K562 (cell line): ENCODE data around the gene NGRN. TPM values are rescaled to one million over a fixed set of nuclear protein-coding genes. Genes with fewer than 3 reads are reported as not detected.

Experiments
- ATAC-seq: fragments of 200-7000 bp; cut with Tn5 transposase; 3 replicates; pipeline ENCODE4 v1.9.1; 2020; ENCODE audit warnings: moderate library complexity
- BruUV-seq: library from RNA; stranded (reverse); fragments of 400-500 nt; replicated peaks from 2 replicates; lab custom pipeline; 2021; lab: Mats Ljungman, UMichigan
- CTCF ChIA-PET: fragments of 300-600 bp; formaldehyde crosslinking; extraction: SDS; loops from one replicate; lab custom pipeline; 2021; ENCODE audit warnings: low intra/inter-chr PET ratio; lab: Yijun Ruan, JAX
- POLR2A ChIA-PET: fragments of 300-600, 350-650 bp; sonication (Branson Sonifier 250); formaldehyde crosslinking; extraction: SDS; loops from one replicate; lab custom pipeline; 2021; ENCODE audit warnings: antibody characterized with exemption, inconsistent platforms; lab: Yijun Ruan, JAX
- DNase-seq, 4 experiments: peaks; one replicate each; pipeline versions ENCODE4 v3.0.0 to v3.0.0-alpha.2; 2011 to 2018; ENCODE audit warnings: low spot score in 3 of 4, mixed read lengths in 3 of 4; ENCODE audit errors: extremely low read depth in 1 of 4
- FAIRE-seq: peaks from 2 replicates; lab custom pipeline; 2011; peaks lifted over from hg19 to GRCh38; lab: Jason Lieb, UNC
- H2AFZ ChIP-seq: 2 replicates; pipeline ENCODE4 v1.6.0; 2011; ENCODE audit warnings: low read depth, low read length, control low read depth, inconsistent platforms
- H3K27ac ChIP-seq: fragments of 200-600 bp; 3 replicates; pipeline ENCODE4 v1.8.0; 2011; ENCODE audit warnings: low read depth, mild to moderate bottlenecking, control low read depth, inconsistent platforms, low read length, moderate library complexity, mixed read lengths; ENCODE audit errors: extremely low read depth
- H3K27me3 ChIP-seq, 2 experiments: fragments of 300-600 bp in 1 of 2; 2 replicates in 1 of 2; 3 replicates in 1 of 2; pipeline versions ENCODE4 v1.6.0 to v1.8.0; 2011; ENCODE audit warnings: inconsistent platforms in 2 of 2, low read length in 2 of 2, mild to moderate bottlenecking in 1 of 2, mixed read lengths in 1 of 2, moderate library complexity in 1 of 2; ENCODE audit not compliant: control insufficient read depth in 2 of 2, insufficient read depth in 2 of 2
- H3K36me3 ChIP-seq: fragments of 300-600 bp; 3 replicates; pipeline ENCODE4 v1.8.0; 2011; ENCODE audit warnings: mild to moderate bottlenecking, low read length, inconsistent platforms; ENCODE audit not compliant: control insufficient read depth, insufficient read depth
- H3K4me1 ChIP-seq, 2 experiments: fragments of 200-600 bp in 1 of 2; replicated peaks in 1 of 2; 2 replicates in 1 of 2; 3 replicates in 1 of 2; pipeline versions ENCODE4 v1.5.1 to v1.8.0; 2011; ENCODE audit warnings: inconsistent platforms in 2 of 2, low read length in 2 of 2, mild to moderate bottlenecking in 1 of 2, mixed read lengths in 1 of 2, moderate library complexity in 1 of 2; ENCODE audit not compliant: control insufficient read depth in 2 of 2, insufficient read depth in 2 of 2
- H3K4me2 ChIP-seq: 2 replicates; pipeline ENCODE4 v1.6.1; 2011; ENCODE audit warnings: low read length, control low read depth, inconsistent platforms, mixed read lengths; ENCODE audit not compliant: insufficient read depth
- H3K4me3 ChIP-seq: fragments of 200-600 bp; sonication (generic), shearing (Covaris generic); 2 replicates; pipeline ENCODE4 v1.5.1; 2016; ENCODE audit warnings: control low read depth, inconsistent platforms
- H3K79me2 ChIP-seq: fragments of 200-600 bp; 3 replicates; pipeline ENCODE4 v1.8.0; 2011; ENCODE audit warnings: low read length, inconsistent platforms; ENCODE audit not compliant: control insufficient read depth, insufficient read depth
- H3K9ac ChIP-seq, 2 experiments: 2 replicates each; pipeline versions ENCODE4 v1.6.0 to v1.6.1; 2011; ENCODE audit warnings: low read depth in 2 of 2, low read length in 2 of 2, control low read depth in 1 of 2, inconsistent platforms in 1 of 2, mild to moderate bottlenecking in 1 of 2, mixed read lengths in 1 of 2; ENCODE audit not compliant: insufficient read depth in 1 of 2
- H3K9me1 ChIP-seq: one replicate; pipeline ENCODE4 v1.6.0; 2011; ENCODE audit warnings: inconsistent platforms, mild to moderate bottlenecking, low read length, moderate library complexity; ENCODE audit not compliant: control insufficient read depth, insufficient read depth
- H3K9me3 ChIP-seq: replicated peaks from 2 replicates; pipeline ENCODE4 v1.5.1; 2011; ENCODE audit warnings: low read depth, low read length, inconsistent platforms; ENCODE audit not compliant: control insufficient read depth, insufficient read depth
- H4K20me1 ChIP-seq: replicated peaks from 2 replicates; pipeline ENCODE4 v1.6.1; 2011; ENCODE audit warnings: low read length, inconsistent platforms, mixed read lengths; ENCODE audit not compliant: control insufficient read depth, insufficient read depth
- ARID1B ChIP-seq: fragments of 450-650 bp; IDR thresholded peaks from 2 replicates; pipeline ENCODE4 v1.6.1; 2016; ENCODE audit warnings: antibody characterized with exemption, mild to moderate bottlenecking, inconsistent platforms
- NR4A1 ChIP-seq, 2 experiments: fragments of 250-450 bp in 1 of 2; fragments of 450-650 bp in 1 of 2; sonication (Bioruptor Pico) in 1 of 2; IDR thresholded peaks; 2 replicates each; pipeline versions ENCODE4 v1.4.0 to v1.6.1; 2016 to 2020; ENCODE audit warnings: mild to moderate bottlenecking in 2 of 2, missing compliant biosample characterization in 1 of 2, missing genetic modification characterization in 1 of 2, moderate library complexity in 1 of 2
- PTBP1 ChIP-seq: fragments of 200-400 bp; formaldehyde crosslinking; IDR thresholded peaks from 2 replicates; pipeline ENCODE4 v1.6.1; 2017; ENCODE audit warnings: low read depth, low read length
- TCF3 ChIP-seq: sonication (generic); formaldehyde crosslinking; IDR thresholded peaks from 2 replicates; pipeline ENCODE4 v1.4.0; 2020; ENCODE audit warnings: mild to moderate bottlenecking, missing genetic modification reagents
- ZNF57 ChIP-seq: fragments of 450-650 bp; formaldehyde crosslinking; IDR thresholded peaks from 2 replicates; pipeline ENCODE4 v1.4.0; 2020; ENCODE audit warnings: mild to moderate bottlenecking, moderate library complexity
- ZNF785 ChIP-seq: fragments of 250-450 bp; sonication (Bioruptor Pico); IDR thresholded peaks from 2 replicates; pipeline ENCODE4 v1.4.0; 2020; ENCODE audit warnings: mild to moderate bottlenecking
- WGBS: fragments of 100-300 bp; shearing (Covaris generic); methylation state at CpG from one replicate; pipeline ENCODE4 v1.1.6; 2016; ENCODE audit warnings: low coverage, mixed read lengths; ENCODE audit not compliant: insufficient coverage; ENCODE audit errors: missing lambda C conversion rate; 5-methylcytosine and 5-hydroxymethylcytosine counted together
- in situ Hi-C: fragments of 300-500 bp; cut with MboI; formaldehyde crosslinking; loops from 4 replicates; pipeline ENCODE4 v1.15.0; 2018; ENCODE audit warnings: inconsistent platforms, mixed read lengths
- intact Hi-C: fragments of 100-400 bp; cut with micrococcal nuclease; formaldehyde crosslinking; loops from 2 replicates; pipeline ENCODE4 v1.14.2; 2022
- polyA plus RNA-seq, 8 experiments: library from polyadenylated mRNA; depleted of rRNA in 4 of 8; stranded (reverse) in 5 of 8; unstranded in 3 of 8; fragments of >200 nt; fragmentation: Nextera tagmentation in 2 of 8; fragmentation: Illumina TruSeq in 1 of 8; extraction: Ambion mirVana in 2 of 8; extraction: Trizol in 1 of 8; gene quantifications; 2 replicates each; pipeline versions ENCODE4 v1.2.1 to v1.2.3, GENCODE V29; 2011 to 2014; ENCODE audit warnings: inconsistent platforms in 1 of 8, missing spikeins in 1 of 8
- total RNA-seq, 7 experiments: library from RNA; depleted of rRNA in 6 of 7; stranded (reverse); fragments of >200 nt in 6 of 7; fragmentation: Illumina TruSeq in 2 of 7; extraction: Trizol in 2 of 7; gene quantifications; 2 replicates each; pipeline versions ENCODE4 v1.2.1 to v1.2.3, GENCODE V29; 2011 to 2021; ENCODE audit warnings: low replicate concordance in 1 of 7
- TF ChIP-seq, protein P1 (sequence below): sonication (generic); formaldehyde crosslinking; IDR thresholded peaks from 2 replicates; pipeline ENCODE4 v1.8.1; 2023; ENCODE audit warnings: mild to moderate bottlenecking, missing genetic modification reagents
- TF ChIP-seq, protein P2 (sequence below): fragments of 450-650 bp; formaldehyde crosslinking; IDR thresholded peaks from 2 replicates; pipeline ENCODE4 v1.4.0; 2020; ENCODE audit warnings: mild to moderate bottlenecking, moderate library complexity

NGRN gene
- total and polyA plus RNA-seq, 9 of the 15 experiments (the other 6 are each of a cell fraction or from before 2014, with no cell fraction given) = 14.0 to 73.4 (median 60.0) TPM

- ATAC-seq (no peak), DNase-seq (no peak), FAIRE-seq (no peak)
- in situ Hi-C loops (no loop called here), intact Hi-C loops (no loop called here)
- CTCF ChIA-PET = no interaction called here
- H3K36me3 ChIP-seq = peaks cover 61% of the 10 kb centered on the region
- no peaks in the 10 kb centered on the region for H3K27me3 ChIP-seq
- no TSS peak for BruUV-seq
- H3K27ac ChIP-seq = no peak overlapping the region; the same call in 2 of the 3 replicates
- POLR2A ChIA-PET = interaction anchor here (1.1 kb wide), 1 partner anchor 21 kb away, joined by 5 read pairs; no protein-coding TSS in a partner anchor
- H3K4me1 ChIP-seq = peaks cover 8 to 11% of the 10 kb centered on the region in 2 experiments; a peak in 4 of 5 replicates
- H3K79me2 ChIP-seq = peaks cover 69% of the 10 kb centered on the region
- H3K4me2 ChIP-seq = no peak overlapping the region
- no peaks in the 10 kb centered on the region for H3K9me3 ChIP-seq
- H4K20me1 ChIP-seq = no peaks in the 10 kb centered on the region; the same call in 1 of the 2 replicates
- TF ChIP-seq ARID1B (no peak), TCF3 (CRISPR knock-in tag) (no peak), PTBP1 (no peak), ZNF57 (no peak), NR4A1 (CRISPR knock-in tag; IDR thresholded peaks at IDR 0.05) (no peak), NR4A1 (tag; IDR thresholded peaks at IDR 0.05) (no peak), ZNF785 (CRISPR knock-in tag) (no peak)
- TF ChIP-seq, protein P1, sequence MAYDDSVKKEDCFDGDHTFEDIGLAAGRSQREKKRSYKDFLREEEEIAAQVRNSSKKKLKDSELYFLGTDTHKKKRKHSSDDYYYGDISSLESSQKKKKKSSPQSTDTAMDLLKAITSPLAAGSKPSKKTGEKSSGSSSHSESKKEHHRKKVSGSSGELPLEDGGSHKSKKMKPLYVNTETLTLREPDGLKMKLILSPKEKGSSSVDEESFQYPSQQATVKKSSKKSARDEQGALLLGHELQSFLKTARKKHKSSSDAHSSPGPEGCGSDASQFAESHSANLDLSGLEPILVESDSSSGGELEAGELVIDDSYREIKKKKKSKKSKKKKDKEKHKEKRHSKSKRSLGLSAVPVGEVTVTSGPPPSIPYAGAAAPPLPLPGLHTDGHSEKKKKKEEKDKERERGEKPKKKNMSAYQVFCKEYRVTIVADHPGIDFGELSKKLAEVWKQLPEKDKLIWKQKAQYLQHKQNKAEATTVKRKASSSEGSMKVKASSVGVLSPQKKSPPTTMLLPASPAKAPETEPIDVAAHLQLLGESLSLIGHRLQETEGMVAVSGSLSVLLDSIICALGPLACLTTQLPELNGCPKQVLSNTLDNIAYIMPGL (CRISPR knock-in tag) = no peak
- TF ChIP-seq, protein P2, sequence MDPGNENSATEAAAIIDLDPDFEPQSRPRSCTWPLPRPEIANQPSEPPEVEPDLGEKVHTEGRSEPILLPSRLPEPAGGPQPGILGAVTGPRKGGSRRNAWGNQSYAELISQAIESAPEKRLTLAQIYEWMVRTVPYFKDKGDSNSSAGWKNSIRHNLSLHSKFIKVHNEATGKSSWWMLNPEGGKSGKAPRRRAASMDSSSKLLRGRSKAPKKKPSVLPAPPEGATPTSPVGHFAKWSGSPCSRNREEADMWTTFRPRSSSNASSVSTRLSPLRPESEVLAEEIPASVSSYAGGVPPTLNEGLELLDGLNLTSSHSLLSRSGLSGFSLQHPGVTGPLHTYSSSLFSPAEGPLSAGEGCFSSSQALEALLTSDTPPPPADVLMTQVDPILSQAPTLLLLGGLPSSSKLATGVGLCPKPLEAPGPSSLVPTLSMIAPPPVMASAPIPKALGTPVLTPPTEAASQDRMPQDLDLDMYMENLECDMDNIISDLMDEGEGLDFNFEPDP (CRISPR knock-in tag) = no peak
- H3K9ac ChIP-seq = no peak overlapping the region
- 95% methylated on average over 10 of the region's 10 CpGs for WGBS
- H3K4me3 ChIP-seq = no peak overlapping the region
- H2AFZ ChIP-seq = no peak overlapping the region
- no peaks in the 10 kb centered on the region for H3K9me1 ChIP-seq
Measured at GRCh38 chr15:90270502-90271150, 5.2 kb downstream of the NGRN start.
